WTC11 (cell line): ENCODE results near the gene NTRK2. TPM values are rescaled to one million over a fixed set of nuclear protein-coding genes. Genes with fewer than 3 reads are reported as not detected.

Experiments used
- ATAC-seq: fragments of 200-7000 bp; cut with Tn5 transposase; 2 replicates; pipeline ENCODE4 v1.10.0; 2021; ENCODE audit warnings: mild to moderate bottlenecking, moderate library complexity
- CTCF ChIA-PET: fragments of 300-600 bp; sonication (Branson Sonifier 250); formaldehyde crosslinking; loops from one replicate; lab custom pipeline; 2021; ENCODE audit warnings: antibody characterized with exemption; lab: Charles Lee
- POLR2A ChIA-PET: fragments of 350-600 bp; sonication (Branson Sonifier 250); formaldehyde crosslinking; loops from one replicate; lab custom pipeline; 2021; ENCODE audit warnings: antibody characterized with exemption; lab: Charles Lee
- DNase-seq: peaks from one replicate; pipeline ENCODE4 v3.0.0; 2021; ENCODE audit warnings: low spot score
- H3K27ac Mint-ChIP-seq: 2 replicates; pipeline ENCODE4 v1.8.0; 2021; ENCODE audit warnings: mixed read lengths
- H3K27me3 Mint-ChIP-seq: 2 replicates; pipeline ENCODE4 v1.8.0; 2021; ENCODE audit warnings: low read depth, mild to moderate bottlenecking, moderate library complexity, mixed read lengths
- H3K36me3 Mint-ChIP-seq: 2 replicates; pipeline ENCODE4 v1.8.0; 2021; ENCODE audit warnings: mixed read lengths
- H3K4me1 Mint-ChIP-seq: 2 replicates; pipeline ENCODE4 v1.8.0; 2022; ENCODE audit warnings: mixed read lengths
- H3K4me3 Mint-ChIP-seq: 2 replicates; pipeline ENCODE4 v1.8.0; 2021; ENCODE audit warnings: mild to moderate bottlenecking, moderate library complexity, mixed read lengths
- H3K9me3 Mint-ChIP-seq: 2 replicates; pipeline ENCODE4 v1.8.0; 2021; ENCODE audit warnings: mixed read lengths
- CBFB ChIP-seq: sonication (generic); formaldehyde crosslinking; IDR thresholded peaks from 2 replicates; pipeline ENCODE4 v1.8.1; 2022; ENCODE audit warnings: mild to moderate bottlenecking, low read depth, missing genetic modification reagents
- CREM ChIP-seq: sonication (generic); formaldehyde crosslinking; IDR thresholded peaks from 2 replicates; pipeline ENCODE4 v1.8.1; 2022; ENCODE audit warnings: mild to moderate bottlenecking, missing genetic modification reagents, moderate library complexity
- FOXK1 ChIP-seq: sonication (generic); formaldehyde crosslinking; IDR thresholded peaks from 2 replicates; pipeline ENCODE4 v1.8.0; 2022; ENCODE audit warnings: mild to moderate bottlenecking, moderate library complexity, missing genetic modification reagents
- IRF2 ChIP-seq: sonication (generic); formaldehyde crosslinking; IDR thresholded peaks from 2 replicates; pipeline ENCODE4 v1.8.0; 2022; ENCODE audit warnings: low read depth, missing genetic modification reagents, borderline replicate concordance
- MYBL2 ChIP-seq: sonication (generic); formaldehyde crosslinking; IDR thresholded peaks from 2 replicates; pipeline ENCODE4 v1.8.1; 2023; ENCODE audit warnings: mild to moderate bottlenecking, moderate library complexity, missing genetic modification reagents
- NR3C1 ChIP-seq: sonication (generic); formaldehyde crosslinking; conservative IDR thresholded peaks from 2 replicates; pipeline ENCODE4 v1.8.1; 2023; ENCODE audit warnings: low read depth, mild to moderate bottlenecking, missing genetic modification reagents
- OVOL2 ChIP-seq: fragments of 250-450 bp; sonication (Bioruptor Pico); IDR thresholded peaks from 2 replicates; pipeline ENCODE4 v1.9.0; 2021; ENCODE audit warnings: mild to moderate bottlenecking, borderline replicate concordance
- PRRX2 ChIP-seq: fragments of 250-450 bp; sonication (Bioruptor Pico); IDR thresholded peaks from 2 replicates; pipeline ENCODE4 v1.8.0; 2021; ENCODE audit warnings: mild to moderate bottlenecking
- RELA ChIP-seq: sonication (generic); formaldehyde crosslinking; IDR thresholded peaks from 2 replicates; pipeline ENCODE4 v1.8.1; 2022; ENCODE audit warnings: missing genetic modification reagents, mild to moderate bottlenecking, borderline replicate concordance
- RORB ChIP-seq: fragments of 250-450 bp; sonication (Bioruptor Pico); IDR thresholded peaks from 2 replicates; pipeline ENCODE4 v1.9.0; 2021; ENCODE audit warnings: mild to moderate bottlenecking
- SP1 ChIP-seq: sonication (generic); formaldehyde crosslinking; conservative IDR thresholded peaks from 2 replicates; pipeline ENCODE4 v1.8.1; 2022; ENCODE audit warnings: missing genetic modification reagents
- ZNF138 ChIP-seq: sonication (generic); formaldehyde crosslinking; conservative IDR thresholded peaks from 2 replicates; pipeline ENCODE4 v1.8.1; 2022; ENCODE audit warnings: mild to moderate bottlenecking, moderate library complexity, missing genetic modification reagents
- ZNF317 ChIP-seq: sonication (generic); formaldehyde crosslinking; IDR thresholded peaks from 2 replicates; pipeline ENCODE4 v1.8.1; 2023; ENCODE audit warnings: low read depth, mild to moderate bottlenecking, moderate library complexity, missing genetic modification reagents, borderline replicate concordance
- ZNF396 ChIP-seq: fragments of 250-450 bp; sonication (Bioruptor Pico); IDR thresholded peaks from 2 replicates; pipeline ENCODE4 v1.8.0; 2021; ENCODE audit warnings: mild to moderate bottlenecking, moderate library complexity, borderline replicate concordance
- ZNF416 ChIP-seq: fragments of 250-450 bp; sonication (Bioruptor Pico); IDR thresholded peaks from 2 replicates; pipeline ENCODE4 v1.9.0; 2021; ENCODE audit warnings: mild to moderate bottlenecking, inconsistent platforms
- ZNF423 ChIP-seq: fragments of 250-450 bp; sonication (Bioruptor Pico); IDR thresholded peaks from 2 replicates; pipeline ENCODE4 v2.1.2; 2022; ENCODE audit warnings: mild to moderate bottlenecking, moderate library complexity
- total RNA-seq: library from RNA; stranded (reverse); gene quantifications from 3 replicates; pipeline ENCODE4 v1.2.3, GENCODE V29; 2021
- TF ChIP-seq, protein P1 (sequence below): sonication (generic); formaldehyde crosslinking; IDR thresholded peaks from 2 replicates; pipeline ENCODE4 v1.8.1; 2022; ENCODE audit warnings: missing genetic modification reagents, borderline replicate concordance
- TF ChIP-seq, protein P2 (sequence below): sonication (generic); formaldehyde crosslinking; IDR thresholded peaks from 2 replicates; pipeline ENCODE4 v1.8.1; 2023; ENCODE audit warnings: mild to moderate bottlenecking, missing genetic modification reagents, moderate library complexity
- TF ChIP-seq, protein P3 (sequence below): sonication (generic); formaldehyde crosslinking; IDR thresholded peaks from 2 replicates; pipeline ENCODE4 v1.8.1; 2023; ENCODE audit warnings: mild to moderate bottlenecking, missing genetic modification reagents
- TF ChIP-seq, protein P4 (sequence below): sonication (generic); formaldehyde crosslinking; IDR thresholded peaks from 2 replicates; pipeline ENCODE4 v1.8.1; 2023; ENCODE audit warnings: mild to moderate bottlenecking, missing genetic modification reagents, borderline replicate concordance
- TF ChIP-seq, protein P5 (sequence below): fragments of 250-450 bp; sonication (Bioruptor Pico); conservative IDR thresholded peaks from 2 replicates; pipeline ENCODE4 v1.9.0; 2021; ENCODE audit warnings: mild to moderate bottlenecking

The NTRK2 gene
- total RNA-seq, 1 experiment from 2014 or later, result 0.02 TPM

DNA sequence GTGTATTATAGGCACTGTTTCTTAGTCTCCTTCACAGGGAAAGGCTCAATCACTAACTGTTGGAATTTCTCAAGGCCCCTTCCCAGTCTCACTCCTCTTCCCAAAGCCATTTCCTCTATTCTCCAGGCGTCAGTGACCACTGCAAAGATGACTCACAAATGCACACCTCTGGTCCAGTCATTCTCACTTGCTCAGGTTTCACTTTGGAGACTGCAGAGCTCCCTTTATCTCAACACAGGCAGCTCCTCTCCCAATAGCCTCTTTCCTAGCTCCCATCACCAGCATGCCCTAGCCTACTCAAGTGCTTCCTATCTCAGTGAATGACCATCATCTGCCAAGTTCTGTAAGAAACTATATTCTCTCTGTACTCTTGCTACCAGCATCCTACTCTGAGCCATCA is 323.6 kb downstream of the NTRK2 start:
- H3K36me3 Mint-ChIP-seq, result no peaks in the 10 kb centered on the region
- no peak overlapping the region for H3K4me3 Mint-ChIP-seq
- DNase-seq (no peak), ATAC-seq (no peak)
- H3K4me1 Mint-ChIP-seq, result peaks cover 7% of the 10 kb centered on the region
- TF ChIP-seq, protein P1, sequence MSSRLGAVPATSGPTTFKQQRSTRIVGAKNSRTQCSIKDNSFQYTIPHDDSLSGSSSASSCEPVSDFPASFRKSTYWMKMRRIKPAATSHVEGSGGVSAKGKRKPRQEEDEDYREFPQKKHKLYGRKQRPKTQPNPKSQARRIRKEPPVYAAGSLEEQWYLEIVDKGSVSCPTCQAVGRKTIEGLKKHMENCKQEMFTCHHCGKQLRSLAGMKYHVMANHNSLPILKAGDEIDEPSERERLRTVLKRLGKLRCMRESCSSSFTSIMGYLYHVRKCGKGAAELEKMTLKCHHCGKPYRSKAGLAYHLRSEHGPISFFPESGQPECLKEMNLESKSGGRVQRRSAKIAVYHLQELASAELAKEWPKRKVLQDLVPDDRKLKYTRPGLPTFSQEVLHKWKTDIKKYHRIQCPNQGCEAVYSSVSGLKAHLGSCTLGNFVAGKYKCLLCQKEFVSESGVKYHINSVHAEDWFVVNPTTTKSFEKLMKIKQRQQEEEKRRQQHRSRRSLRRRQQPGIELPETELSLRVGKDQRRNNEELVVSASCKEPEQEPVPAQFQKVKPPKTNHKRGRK (CRISPR knock-in tag), result no peak
- TF ChIP-seq RORB (CRISPR knock-in tag), result no peak
- ChIA-PET CTCF (no interaction called here), POLR2A (no interaction called here)
- H3K9me3 Mint-ChIP-seq, result no peaks in the 10 kb centered on the region
- no peaks in the 10 kb centered on the region; the same call in 1 of the 2 replicates for H3K27me3 Mint-ChIP-seq
- H3K27ac Mint-ChIP-seq, result no peak overlapping the region

DNA sequence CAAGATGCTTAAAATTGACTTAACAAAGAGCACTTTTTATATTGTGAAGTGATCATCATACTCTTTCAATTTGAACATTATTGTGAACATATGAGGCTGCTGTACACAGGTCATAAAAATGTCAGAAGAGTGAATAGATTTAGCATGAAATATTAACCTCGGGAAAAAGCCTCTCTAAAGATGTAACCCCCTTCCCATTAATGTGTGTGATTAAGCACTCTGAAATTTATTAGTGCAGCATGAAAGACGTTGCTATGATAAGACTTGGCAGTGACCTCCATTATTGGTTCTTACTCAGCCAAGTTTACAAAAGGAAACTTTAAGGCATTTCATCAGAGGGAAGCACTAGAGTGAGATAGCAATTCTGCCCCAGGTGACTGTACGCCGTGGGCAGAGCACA is 326.5 kb downstream of the NTRK2 start:
- CTCF ChIA-PET, result interaction anchor here (1.4 kb wide), 1 partner anchor 29 kb away, joined by 6 read pairs; no protein-coding TSS in a partner anchor
- no peak overlapping the region for H3K27ac Mint-ChIP-seq
- H3K9me3 Mint-ChIP-seq, result peaks cover 16% of the 10 kb centered on the region
- ATAC-seq (no peak), DNase-seq (no peak)
- H3K4me3 Mint-ChIP-seq, result no peak overlapping the region
- peaks cover 9% of the 10 kb centered on the region; the same call in 1 of the 2 replicates for H3K27me3 Mint-ChIP-seq
- POLR2A ChIA-PET, result no interaction called here
- peaks cover 7% of the 10 kb centered on the region for H3K4me1 Mint-ChIP-seq
- TF ChIP-seq FOXK1 (CRISPR knock-in tag) (no peak), RELA (CRISPR knock-in tag) (no peak), NR3C1 (CRISPR knock-in tag) (no peak), RORB (CRISPR knock-in tag) (no peak), CBFB (no peak), PRRX2 (CRISPR knock-in tag) (no peak), OVOL2 (CRISPR knock-in tag) (no peak), MYBL2 (CRISPR knock-in tag) (no peak), ZNF138 (CRISPR knock-in tag) (no peak), CREM (CRISPR knock-in tag) (no peak), ZNF396 (no peak), IRF2 (CRISPR knock-in tag) (no peak), ZNF317 (no peak), ZNF416 (CRISPR knock-in tag) (no peak), ZNF423 (CRISPR knock-in tag) (no peak), SP1 (CRISPR knock-in tag) (no peak)
- TF ChIP-seq, protein P2, sequence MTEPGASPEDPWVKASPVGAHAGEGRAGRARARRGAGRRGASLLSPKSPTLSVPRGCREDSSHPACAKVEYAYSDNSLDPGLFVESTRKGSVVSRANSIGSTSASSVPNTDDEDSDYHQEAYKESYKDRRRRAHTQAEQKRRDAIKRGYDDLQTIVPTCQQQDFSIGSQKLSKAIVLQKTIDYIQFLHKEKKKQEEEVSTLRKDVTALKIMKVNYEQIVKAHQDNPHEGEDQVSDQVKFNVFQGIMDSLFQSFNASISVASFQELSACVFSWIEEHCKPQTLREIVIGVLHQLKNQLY (CRISPR knock-in tag), result no peak
- TF ChIP-seq, protein P3, sequence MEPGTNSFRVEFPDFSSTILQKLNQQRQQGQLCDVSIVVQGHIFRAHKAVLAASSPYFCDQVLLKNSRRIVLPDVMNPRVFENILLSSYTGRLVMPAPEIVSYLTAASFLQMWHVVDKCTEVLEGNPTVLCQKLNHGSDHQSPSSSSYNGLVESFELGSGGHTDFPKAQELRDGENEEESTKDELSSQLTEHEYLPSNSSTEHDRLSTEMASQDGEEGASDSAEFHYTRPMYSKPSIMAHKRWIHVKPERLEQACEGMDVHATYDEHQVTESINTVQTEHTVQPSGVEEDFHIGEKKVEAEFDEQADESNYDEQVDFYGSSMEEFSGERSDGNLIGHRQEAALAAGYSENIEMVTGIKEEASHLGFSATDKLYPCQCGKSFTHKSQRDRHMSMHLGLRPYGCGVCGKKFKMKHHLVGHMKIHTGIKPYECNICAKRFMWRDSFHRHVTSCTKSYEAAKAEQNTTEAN (CRISPR knock-in tag), result no peak
- TF ChIP-seq, protein P4, sequence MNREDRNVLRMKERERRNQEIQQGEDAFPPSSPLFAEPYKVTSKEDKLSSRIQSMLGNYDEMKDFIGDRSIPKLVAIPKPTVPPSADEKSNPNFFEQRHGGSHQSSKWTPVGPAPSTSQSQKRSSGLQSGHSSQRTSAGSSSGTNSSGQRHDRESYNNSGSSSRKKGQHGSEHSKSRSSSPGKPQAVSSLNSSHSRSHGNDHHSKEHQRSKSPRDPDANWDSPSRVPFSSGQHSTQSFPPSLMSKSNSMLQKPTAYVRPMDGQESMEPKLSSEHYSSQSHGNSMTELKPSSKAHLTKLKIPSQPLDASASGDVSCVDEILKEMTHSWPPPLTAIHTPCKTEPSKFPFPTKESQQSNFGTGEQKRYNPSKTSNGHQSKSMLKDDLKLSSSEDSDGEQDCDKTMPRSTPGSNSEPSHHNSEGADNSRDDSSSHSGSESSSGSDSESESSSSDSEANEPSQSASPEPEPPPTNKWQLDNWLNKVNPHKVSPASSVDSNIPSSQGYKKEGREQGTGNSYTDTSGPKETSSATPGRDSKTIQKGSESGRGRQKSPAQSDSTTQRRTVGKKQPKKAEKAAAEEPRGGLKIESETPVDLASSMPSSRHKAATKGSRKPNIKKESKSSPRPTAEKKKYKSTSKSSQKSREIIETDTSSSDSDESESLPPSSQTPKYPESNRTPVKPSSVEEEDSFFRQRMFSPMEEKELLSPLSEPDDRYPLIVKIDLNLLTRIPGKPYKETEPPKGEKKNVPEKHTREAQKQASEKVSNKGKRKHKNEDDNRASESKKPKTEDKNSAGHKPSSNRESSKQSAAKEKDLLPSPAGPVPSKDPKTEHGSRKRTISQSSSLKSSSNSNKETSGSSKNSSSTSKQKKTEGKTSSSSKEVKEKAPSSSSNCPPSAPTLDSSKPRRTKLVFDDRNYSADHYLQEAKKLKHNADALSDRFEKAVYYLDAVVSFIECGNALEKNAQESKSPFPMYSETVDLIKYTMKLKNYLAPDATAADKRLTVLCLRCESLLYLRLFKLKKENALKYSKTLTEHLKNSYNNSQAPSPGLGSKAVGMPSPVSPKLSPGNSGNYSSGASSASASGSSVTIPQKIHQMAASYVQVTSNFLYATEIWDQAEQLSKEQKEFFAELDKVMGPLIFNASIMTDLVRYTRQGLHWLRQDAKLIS (CRISPR knock-in tag), result no peak
- TF ChIP-seq, protein P5, sequence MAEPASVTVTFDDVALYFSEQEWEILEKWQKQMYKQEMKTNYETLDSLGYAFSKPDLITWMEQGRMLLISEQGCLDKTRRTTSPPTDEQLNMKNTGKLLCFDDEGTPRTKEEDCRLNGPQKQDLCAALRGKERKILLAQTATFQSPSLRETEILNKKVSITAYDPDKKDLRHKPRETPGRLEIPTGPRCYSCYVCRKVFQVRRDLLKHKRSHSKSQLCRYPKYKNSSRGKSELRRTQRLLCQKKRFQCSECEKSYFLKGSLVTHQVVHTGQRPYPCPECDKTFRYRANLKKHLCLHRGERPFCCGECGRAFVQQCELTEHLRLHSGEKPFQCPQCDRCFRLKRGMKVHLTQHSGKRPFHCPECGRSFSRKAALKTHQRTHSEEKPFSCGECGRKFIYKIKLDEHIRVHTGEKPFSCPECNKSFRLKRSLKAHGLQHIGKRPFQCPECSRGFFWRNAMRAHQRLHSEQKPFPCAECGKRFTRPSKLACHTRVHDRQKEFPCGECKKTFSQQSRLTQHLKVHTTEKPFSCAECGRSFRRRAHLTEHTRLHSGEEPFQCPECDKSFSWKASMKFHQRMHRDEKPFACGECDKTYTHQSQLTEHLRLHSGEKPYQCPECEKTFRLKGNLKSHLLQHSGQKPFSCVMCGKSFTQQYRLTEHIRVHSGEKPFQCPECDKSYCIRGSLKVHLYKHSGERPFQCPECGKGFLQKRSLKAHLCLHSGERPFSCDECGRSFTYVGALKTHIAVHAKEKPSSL, result no peak
- peaks cover 14% of the 10 kb centered on the region for H3K36me3 Mint-ChIP-seq
